Stimulated activated CD8-positive, alpha-beta memory T cell treated with anti-CD3 and anti-CD28 coated beads, Interleukin-7, amount 100 ng/mL, for 4 hours (primary cell): ENCODE data around the gene PRDM8.
A peak's percentile ranks its signal among the peaks of the same experiment; 100 is the strongest.
"Not testable (repeated sequence)": the region's sequence is repeated elsewhere in the genome, so short reads cannot be mapped to it uniquely, and the experiment has no call there.

Experiments used
- DNase-seq, 2 donors: peaks; one replicate each; pipeline ENCODE4 v3.0.0-alpha.2; 2020; ENCODE audit warnings: low read depth in 2 of 2

Gene PRDM8

GRCh38 chr4:80196922-80197573, at the start of gene PRDM8:
PRDM8 (plus strand) TSS chr4:80197503; CDS start chr4:80200081, 2,578 bp downstream.
- no peak for DNase-seq

- no peak for DNase-seq
These were observed 46.7 kb upstream of the PRDM8 start for GRCh38 chr4:80150387-80151180.

GRCh38 chr4:80151981-80152380, 45.3 kb upstream of the PRDM8 start:
- no peak for DNase-seq

GRCh38 chr4:80153874-80154544, 43.3 kb upstream of the PRDM8 start:
- DNase-seq = no peak

GRCh38 chr4:80154545-80154933, 42.8 kb upstream of the PRDM8 start:
- DNase-seq = no peak

GRCh38 chr4:80155316-80155982, 41.9 kb upstream of the PRDM8 start:
- no peak for DNase-seq

- no peak for DNase-seq
These were observed 40.9 kb upstream of the PRDM8 start for GRCh38 chr4:80156410-80156809.

GRCh38 chr4:80161413-80162058, 35.8 kb upstream of the PRDM8 start:
- no peak for DNase-seq

GRCh38 chr4:80162418-80162817, 34.9 kb upstream of the PRDM8 start:
- DNase-seq = no peak

GRCh38 chr4:80165855-80166254, 31.4 kb upstream of the PRDM8 start:
- no peak for DNase-seq

GRCh38 chr4:80171251-80171650, 26.1 kb upstream of the PRDM8 start:
- no peak for DNase-seq

GRCh38 chr4:80171656-80172055, 25.6 kb upstream of the PRDM8 start:
- no peak for DNase-seq

GRCh38 chr4:80172203-80172602, 25.1 kb upstream of the PRDM8 start:
- no peak for DNase-seq

- DNase-seq = peak; percentile 23 to 41
These were observed 23.9 kb upstream of the PRDM8 start for GRCh38 chr4:80173401-80173800.

GRCh38 chr4:80173841-80174240, 23.5 kb upstream of the PRDM8 start:
- no peak for DNase-seq

- not testable (repeated sequence) for DNase-seq
These were observed 19.5 kb upstream of the PRDM8 start for GRCh38 chr4:80177793-80178192.

- no peak for DNase-seq
These were observed 18.3 kb upstream of the PRDM8 start for GRCh38 chr4:80178964-80179363.

- DNase-seq = no peak
These were observed 17.6 kb upstream of the PRDM8 start for GRCh38 chr4:80179637-80180161.

- no peak for DNase-seq
These were observed 16.6 kb upstream of the PRDM8 start for GRCh38 chr4:80180743-80181142.

- DNase-seq = no peak
These were observed 15.0 kb upstream of the PRDM8 start for GRCh38 chr4:80182237-80182866.
